HL-60 (cell line): ENCODE results near the gene AMDHD1.

Experiments
- DNase-seq, 2 experiments: peaks; one replicate each; pipeline ENCODE4 v3.0.0-alpha.2; 2010 to 2020; ENCODE audit warnings: low read depth in 1 of 2, low spot score in 1 of 2
- H3K27ac ChIP-seq: fragments of 250-450 bp; sonication (Bioruptor Pico); replicated peaks from 2 replicates; pipeline ENCODE4 v1.5.1; 2020; ENCODE audit warnings: mild to moderate bottlenecking, moderate library complexity
- H3K27me3 ChIP-seq: fragments of 250-450 bp; sonication (Bioruptor Pico); 2 replicates; pipeline ENCODE4 v1.5.1; 2021; ENCODE audit warnings: mild to moderate bottlenecking, moderate library complexity; ENCODE audit not compliant: insufficient read depth, poor library complexity, severe bottlenecking
- H3K4me3 ChIP-seq: replicated peaks from 2 replicates; pipeline ENCODE4 v1.5.1; 2011; ENCODE audit warnings: mild to moderate bottlenecking, control low read depth, low read length; ENCODE audit not compliant: insufficient read depth
- GABPA ChIP-seq: IDR thresholded peaks from 2 replicates; pipeline ENCODE4 v1.6.1; 2012; ENCODE audit warnings: low read depth
- POLR2AphosphoS5 ChIP-seq: IDR thresholded peaks from 2 replicates; pipeline ENCODE4 v1.6.1; 2012; ENCODE audit warnings: low read depth
- SPI1 ChIP-seq: IDR thresholded peaks from 2 replicates; pipeline ENCODE4 v1.6.1; 2012; ENCODE audit warnings: low read depth, mild to moderate bottlenecking, borderline replicate concordance
- TF ChIP-seq, protein P1 (sequence below): IDR thresholded peaks from 2 replicates; pipeline ENCODE4 v1.6.1; 2012; ENCODE audit warnings: low read depth; ENCODE audit not compliant: insufficient replicate concordance
- TF ChIP-seq, protein P2 (sequence below): IDR thresholded peaks from one replicate; pipeline ENCODE4 v1.5.1; 2011; ENCODE audit warnings: low read length, control low read depth, inconsistent platforms; ENCODE audit not compliant: insufficient read depth

The AMDHD1 gene

DNA sequence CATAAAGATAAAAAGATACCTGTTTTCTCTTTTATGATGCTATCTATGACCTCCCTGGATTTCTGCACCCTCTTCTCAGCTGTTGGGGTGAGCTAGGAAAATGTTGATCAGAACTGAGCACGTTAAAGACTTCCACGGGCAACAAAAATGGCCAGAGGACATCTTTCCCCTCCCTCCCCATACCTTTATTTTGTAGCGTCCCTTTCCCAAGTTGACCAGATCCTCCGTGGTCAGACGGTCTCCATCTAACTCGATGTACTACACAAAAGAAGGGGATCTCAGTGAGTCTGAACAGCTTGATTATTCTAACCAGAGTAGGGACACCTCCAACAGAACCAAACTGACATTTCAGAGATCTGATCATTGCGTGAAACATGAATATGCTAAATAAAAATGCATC, 50.8 kb downstream of the AMDHD1 start:
- TF ChIP-seq GABPA (no peak), SPI1 (no peak), POLR2AphosphoS5 (no peak)
- TF ChIP-seq, protein P1, sequence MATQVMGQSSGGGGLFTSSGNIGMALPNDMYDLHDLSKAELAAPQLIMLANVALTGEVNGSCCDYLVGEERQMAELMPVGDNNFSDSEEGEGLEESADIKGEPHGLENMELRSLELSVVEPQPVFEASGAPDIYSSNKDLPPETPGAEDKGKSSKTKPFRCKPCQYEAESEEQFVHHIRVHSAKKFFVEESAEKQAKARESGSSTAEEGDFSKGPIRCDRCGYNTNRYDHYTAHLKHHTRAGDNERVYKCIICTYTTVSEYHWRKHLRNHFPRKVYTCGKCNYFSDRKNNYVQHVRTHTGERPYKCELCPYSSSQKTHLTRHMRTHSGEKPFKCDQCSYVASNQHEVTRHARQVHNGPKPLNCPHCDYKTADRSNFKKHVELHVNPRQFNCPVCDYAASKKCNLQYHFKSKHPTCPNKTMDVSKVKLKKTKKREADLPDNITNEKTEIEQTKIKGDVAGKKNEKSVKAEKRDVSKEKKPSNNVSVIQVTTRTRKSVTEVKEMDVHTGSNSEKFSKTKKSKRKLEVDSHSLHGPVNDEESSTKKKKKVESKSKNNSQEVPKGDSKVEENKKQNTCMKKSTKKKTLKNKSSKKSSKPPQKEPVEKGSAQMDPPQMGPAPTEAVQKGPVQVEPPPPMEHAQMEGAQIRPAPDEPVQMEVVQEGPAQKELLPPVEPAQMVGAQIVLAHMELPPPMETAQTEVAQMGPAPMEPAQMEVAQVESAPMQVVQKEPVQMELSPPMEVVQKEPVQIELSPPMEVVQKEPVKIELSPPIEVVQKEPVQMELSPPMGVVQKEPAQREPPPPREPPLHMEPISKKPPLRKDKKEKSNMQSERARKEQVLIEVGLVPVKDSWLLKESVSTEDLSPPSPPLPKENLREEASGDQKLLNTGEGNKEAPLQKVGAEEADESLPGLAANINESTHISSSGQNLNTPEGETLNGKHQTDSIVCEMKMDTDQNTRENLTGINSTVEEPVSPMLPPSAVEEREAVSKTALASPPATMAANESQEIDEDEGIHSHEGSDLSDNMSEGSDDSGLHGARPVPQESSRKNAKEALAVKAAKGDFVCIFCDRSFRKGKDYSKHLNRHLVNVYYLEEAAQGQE = no peak
- TF ChIP-seq, protein P2, sequence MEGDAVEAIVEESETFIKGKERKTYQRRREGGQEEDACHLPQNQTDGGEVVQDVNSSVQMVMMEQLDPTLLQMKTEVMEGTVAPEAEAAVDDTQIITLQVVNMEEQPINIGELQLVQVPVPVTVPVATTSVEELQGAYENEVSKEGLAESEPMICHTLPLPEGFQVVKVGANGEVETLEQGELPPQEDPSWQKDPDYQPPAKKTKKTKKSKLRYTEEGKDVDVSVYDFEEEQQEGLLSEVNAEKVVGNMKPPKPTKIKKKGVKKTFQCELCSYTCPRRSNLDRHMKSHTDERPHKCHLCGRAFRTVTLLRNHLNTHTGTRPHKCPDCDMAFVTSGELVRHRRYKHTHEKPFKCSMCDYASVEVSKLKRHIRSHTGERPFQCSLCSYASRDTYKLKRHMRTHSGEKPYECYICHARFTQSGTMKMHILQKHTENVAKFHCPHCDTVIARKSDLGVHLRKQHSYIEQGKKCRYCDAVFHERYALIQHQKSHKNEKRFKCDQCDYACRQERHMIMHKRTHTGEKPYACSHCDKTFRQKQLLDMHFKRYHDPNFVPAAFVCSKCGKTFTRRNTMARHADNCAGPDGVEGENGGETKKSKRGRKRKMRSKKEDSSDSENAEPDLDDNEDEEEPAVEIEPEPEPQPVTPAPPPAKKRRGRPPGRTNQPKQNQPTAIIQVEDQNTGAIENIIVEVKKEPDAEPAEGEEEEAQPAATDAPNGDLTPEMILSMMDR = no peak
- Histone ChIP-seq H3K27me3 (no peaks in the 10 kb centered on the region), H3K4me3 (no peak overlapping the region), H3K27ac (no peak overlapping the region)
- no peak for DNase-seq

DNA sequence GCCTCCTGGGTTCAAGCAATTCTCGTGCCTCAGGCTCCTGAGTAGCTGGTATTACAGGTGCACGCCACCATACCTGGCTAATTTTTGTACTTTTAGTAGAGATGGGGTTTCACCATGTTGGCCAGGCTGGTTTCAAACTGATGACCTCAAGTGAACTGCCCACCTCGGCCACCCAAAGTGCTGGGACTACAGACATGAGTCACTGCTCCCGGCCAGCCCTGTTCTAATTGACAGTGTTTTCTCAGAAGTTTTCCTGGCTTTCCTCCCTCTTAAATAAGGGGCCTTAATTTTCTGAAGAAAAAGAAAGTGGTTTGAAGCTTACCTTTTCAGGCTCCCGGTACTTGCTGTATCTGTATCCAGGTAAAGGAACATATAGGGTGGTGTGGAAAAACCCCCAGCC, 51.3 kb downstream of the AMDHD1 start:
- H3K27me3 ChIP-seq = no peaks in the 10 kb centered on the region
- no peak overlapping the region for H3K27ac ChIP-seq
- TF ChIP-seq, protein P2 = no peak
- TF ChIP-seq POLR2AphosphoS5 = no peak
- TF ChIP-seq, protein P1 = no peak
- no peak for TF ChIP-seq GABPA
- no peak for TF ChIP-seq SPI1
- no peak overlapping the region for H3K4me3 ChIP-seq
- DNase-seq = no peak

DNA sequence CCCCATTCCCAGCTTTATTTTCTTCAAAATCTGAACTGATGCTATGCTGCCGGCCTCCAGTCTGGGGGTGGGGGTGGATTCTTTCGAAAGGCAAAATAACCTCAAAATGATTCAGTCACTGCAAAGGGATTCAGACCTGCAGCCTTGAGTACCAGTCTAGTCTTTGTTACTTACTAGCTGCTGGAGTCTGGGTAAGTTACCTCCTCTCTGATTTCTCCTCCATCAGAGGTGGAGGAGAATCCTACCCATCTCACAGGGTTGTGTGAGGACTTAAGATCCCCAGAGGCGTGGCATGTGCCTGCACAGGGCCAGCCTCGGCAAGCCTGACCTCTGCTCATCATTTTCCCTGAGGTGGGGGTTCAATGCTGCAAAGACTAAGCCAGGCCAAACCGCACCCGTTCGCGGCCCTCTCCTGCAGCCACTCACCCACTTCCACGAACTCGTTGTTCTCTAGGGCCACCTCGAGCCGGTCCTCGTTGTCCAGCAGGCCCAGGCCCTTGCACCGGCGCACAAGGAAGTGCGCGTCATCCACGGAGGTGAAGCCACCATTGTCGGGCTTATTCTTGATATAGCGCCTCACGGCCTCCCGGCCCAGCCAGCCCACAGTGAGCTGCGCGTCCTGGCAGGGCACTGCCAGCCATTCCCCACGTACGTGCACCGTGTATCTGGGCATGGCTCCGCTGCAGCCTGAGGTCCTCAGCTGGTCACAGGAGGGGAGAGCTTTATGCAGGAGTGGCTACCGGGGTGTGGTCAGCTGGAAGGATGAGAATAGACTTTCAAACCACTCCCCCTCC, 52.3 kb downstream of the AMDHD1 start:
- TF ChIP-seq, protein P2 = no peak
- TF ChIP-seq GABPA = no peak
- no peak for TF ChIP-seq POLR2AphosphoS5
- TF ChIP-seq, protein P1 = no peak
- no peak for TF ChIP-seq SPI1
- peak overlapping the region; percentile 89 for H3K27ac ChIP-seq
- DNase-seq = no peak
- H3K27me3 ChIP-seq = no peaks in the 10 kb centered on the region
- H3K4me3 ChIP-seq = peak overlapping the region; percentile 26
